ENCODE data around the gene CNTN5.

CNTN5 gene

DNA sequence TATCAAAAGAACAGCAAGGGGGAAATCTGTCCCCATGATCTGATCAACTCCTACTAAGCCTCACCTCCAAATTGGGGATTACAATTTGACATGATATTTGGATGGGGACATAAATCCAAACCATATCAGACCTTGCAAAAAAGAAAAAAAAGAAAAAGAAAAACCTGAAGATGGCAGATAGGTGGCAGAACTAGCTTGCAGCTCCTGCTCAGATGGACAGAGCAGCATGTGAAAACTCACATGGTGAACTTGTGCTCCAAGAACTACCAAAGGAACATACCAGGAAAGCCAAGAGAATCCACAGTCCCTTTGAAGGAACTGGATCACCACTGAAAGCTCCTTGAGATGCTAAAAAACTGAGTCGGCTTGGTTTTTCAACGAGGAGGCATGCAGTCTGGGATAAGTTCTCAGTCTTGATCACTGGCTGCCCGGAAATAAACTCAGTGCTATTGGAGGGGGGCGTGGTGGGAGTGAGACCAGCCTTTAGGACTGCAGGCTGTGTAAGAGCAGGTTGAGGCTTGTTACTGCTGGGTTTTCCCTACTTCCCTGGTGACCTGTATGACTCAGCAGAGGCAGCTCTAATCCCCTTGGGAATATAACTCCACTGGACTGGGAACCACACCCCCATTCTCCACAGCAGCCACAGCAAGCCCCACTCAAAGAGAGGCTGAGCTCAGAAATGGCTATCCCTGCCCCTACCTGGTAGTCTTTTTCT lies 1308.0 kb downstream of the CNTN5 start:
- no peak for DNase-seq (ENCODE audit: low read depth)

DNA sequence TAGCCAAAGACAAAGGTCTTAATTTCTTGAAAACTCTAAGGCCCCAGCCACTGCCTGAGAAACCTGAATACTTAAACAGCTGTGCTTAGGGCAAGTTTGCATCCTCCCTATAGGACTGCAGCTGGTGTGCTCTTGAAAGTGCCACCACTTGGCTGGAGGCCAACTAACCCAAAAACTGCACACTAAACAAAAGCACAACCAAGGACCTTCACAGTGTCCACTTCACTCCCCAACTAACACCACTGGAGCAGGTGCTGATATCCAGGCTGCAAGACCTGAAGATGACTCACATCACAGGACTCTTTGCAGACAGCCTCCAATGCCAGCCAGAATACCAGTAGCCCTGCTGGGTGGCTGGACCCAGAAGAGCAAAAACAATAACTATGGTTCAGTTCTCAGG lies 1308.6 kb downstream of the CNTN5 start:
- no peak for DNase-seq (ENCODE audit: low read depth)

DNA sequence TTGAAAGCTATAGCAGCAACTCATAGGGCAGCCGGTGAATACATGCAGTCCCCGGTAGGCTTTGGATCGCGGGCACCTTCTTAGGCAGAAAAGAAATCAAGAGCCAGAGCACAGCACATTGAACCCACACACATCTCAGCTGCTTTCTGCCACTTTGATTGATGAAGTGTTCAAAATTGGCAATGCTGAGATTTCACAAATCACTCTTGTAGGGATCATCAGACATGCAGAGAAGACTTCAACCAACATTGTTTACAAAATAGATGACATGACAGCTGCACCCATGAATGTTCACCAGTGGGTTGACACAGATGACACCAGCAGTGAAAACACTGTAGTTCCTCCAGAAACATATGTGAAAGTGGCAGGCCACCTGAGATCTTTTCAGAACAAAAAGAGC lies 1316.1 kb downstream of the CNTN5 start:
- DNase-seq (ENCODE audit: low read depth) = no peak

DNA sequence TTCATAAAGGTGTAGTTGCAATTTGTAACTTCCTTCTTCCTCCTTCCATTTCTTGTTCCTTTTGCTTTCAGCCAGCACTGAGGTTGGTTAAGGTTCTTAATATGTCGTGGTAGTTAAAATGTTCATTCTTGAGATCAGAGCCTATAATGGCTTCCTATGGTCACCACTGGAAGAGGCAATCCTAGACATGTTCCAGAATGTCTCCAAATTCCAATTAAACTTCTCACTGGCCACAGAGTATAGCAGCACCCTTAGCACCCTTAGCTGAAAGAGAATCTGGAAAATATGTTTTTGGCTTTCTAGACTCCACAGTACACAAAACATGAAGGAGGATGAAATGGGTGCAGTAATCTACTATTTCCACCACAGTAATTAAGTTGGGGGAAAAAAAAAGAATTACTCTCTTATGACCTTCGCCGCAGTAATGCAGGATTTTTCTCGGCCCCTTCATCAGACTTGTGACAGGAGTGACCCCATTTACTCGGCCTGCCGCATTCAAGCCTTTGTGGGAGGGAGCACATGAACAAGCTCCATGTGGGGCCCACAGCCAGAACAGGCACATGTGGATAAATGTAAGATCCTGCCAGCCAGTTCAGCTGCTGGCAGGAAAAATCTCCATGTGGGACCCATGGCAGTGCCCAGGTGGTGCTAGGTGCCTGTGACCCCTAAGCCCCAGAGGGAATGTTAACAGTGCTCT lies 1317.5 kb downstream of the CNTN5 start:
- DNase-seq (ENCODE audit: low read depth) = no peak

DNA sequence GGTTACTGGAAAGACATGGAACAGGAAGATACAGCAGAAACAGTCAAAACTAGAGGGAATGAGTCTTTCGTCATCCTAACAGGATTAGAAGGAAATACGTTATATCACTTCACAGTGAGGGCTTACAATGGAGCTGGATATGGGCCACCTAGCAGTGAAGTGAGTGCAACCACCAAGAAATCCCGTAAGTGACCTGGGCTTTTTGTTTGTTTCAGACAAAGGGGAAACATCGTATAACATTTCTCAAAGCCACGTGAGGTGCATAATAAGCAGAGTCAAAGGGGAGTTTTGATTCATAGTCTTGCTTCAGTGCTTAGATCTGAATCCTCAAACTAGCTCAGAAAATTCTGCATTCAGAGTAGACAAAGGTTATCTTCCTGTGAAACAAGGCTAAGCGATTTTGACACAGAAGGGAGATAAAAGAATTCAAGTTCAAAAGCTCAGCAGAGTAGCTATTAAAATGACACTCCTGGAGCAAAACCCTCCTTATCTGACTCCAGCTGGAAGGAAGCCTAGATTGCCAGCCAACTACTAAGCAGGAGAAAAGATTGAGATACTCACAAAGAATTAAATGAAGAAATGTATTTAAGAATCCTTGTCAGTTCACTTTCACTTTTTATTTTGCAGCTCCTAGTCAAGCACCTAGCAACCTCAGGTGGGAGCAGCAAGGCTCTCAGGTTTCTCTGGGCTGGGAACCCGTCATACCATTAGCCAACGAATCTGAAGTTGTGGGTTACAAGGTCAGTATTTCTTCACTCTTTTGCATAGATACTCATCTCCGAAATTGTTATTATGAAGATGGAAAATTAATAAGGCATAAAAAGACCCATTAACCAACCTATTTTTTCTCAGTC lies 1319.9 kb downstream of the CNTN5 start:
- DNase-seq (ENCODE audit: low read depth) = no peak

DNA sequence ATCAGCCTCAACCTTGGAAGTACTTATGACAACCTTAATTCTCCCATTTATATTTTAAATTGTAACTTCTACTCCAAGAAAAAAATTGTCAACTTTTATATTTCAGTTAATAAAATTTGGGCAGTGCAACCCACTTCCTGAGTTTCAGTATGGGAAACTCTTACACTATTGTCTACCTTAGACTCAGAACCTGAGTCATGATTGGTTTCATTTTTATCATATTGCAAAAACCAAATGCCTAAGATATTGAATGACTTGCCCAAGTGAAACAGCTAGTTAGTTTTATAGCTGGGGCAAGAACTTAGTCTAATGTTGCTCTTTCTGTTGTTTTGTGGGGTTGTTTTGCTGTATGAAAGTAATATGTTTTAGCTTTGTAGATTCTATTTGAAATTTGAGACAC lies 1332.3 kb downstream of the CNTN5 start:
- DNase-seq (ENCODE audit: low read depth) = no peak

DNA sequence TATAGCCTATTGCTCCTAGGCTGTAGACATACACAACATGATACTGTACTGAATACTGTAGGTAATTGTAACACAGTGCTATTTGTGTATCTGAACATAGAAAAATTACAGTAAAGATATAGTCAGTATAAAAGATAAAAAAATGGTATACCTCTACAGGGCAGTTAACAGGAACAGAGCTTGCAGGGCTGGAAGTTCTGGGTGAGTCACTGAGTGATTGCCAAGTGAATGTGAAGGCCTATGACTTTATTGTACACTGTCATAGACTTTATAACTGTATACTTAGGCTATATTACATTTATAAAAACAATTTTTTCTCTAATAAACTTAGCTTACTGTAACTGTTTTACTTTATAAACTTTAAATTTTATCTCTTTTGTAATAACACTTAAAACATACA lies 1334.0 kb downstream of the CNTN5 start:
- no peak for DNase-seq (ENCODE audit: low read depth)

DNA sequence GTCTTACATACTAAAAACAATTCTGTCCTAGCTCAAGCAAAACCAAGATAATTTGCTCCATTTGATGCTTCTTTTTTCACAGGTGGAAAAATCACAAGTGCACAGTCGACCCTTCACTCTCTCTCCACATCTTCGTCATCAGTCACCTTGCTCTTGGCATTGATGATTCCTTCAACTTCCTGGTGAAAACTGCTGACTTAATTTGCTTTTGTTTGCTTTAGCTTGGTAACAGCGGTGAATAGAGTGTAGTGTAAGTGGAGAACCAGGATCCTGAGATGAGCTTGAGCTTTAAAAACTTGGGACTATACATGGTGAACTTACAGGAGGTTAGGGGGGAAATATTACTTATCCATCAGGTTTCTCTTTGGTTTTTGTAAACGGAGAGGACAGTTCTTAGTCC lies 1335.3 kb downstream of the CNTN5 start:
- DNase-seq (ENCODE audit: low read depth) = no peak

DNA sequence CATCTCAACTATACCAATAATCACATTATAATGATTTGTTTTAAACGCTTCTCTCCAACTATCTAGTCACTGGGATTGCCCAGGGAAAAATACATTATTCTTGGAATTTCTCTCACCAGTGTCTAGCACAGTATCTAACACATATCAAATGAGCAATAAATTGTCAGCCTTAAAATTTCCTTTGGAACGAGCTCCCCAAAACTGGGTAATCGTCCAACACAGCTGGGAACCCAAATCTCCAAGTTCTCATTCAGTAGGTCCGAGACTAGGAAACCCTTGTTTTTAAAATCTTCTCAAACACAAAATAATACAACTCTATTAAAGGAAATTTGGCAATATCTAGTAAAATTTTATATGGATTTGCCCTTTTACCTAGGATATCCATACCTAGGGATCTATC lies 1338.5 kb downstream of the CNTN5 start:
- no peak for DNase-seq (ENCODE audit: low read depth)

DNA sequence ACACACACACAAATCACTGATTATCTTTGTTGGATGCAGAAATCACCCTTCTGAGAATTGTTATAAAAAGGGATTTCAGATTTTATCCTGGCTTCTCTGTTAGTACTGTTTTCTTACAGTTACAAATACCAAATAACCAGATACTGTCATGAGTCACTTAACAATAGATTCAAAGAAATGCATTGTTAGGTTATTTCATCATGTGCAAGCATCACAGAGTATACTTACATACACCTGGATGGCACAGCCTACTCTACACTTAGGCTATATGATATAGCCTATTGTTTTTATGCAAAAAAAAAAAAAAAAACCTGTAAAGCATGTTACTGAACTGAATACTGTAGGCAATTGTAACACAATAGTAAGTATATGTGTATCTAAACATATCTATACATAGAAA lies 1347.1 kb downstream of the CNTN5 start:
- no peak for DNase-seq (ENCODE audit: low read depth)

DNA sequence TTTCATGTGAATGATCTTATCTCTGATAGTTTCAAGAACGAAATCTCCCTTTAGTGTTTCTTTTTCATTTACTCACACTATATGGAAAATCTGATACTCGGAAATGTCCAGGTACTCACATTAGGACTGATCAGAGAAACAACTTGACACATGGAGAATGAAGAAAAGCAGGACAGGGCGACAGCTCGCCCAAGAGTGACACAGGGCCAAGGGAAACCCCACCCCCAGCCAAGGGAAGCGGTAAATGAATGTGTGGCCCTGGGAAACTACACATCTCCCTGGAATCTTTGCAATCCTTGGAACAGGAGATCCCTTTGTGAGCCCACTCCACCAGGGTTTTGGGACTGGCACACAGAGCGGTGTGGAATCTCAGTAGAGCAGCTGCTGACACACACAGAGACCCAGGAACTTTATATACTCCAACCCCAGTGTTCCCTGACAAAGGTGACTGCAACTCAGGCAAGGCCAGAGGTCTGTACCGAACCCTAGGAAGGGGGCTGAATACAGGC lies 1362.7 kb downstream of the CNTN5 start:
- no peak for DNase-seq (ENCODE audit: low read depth)

DNA sequence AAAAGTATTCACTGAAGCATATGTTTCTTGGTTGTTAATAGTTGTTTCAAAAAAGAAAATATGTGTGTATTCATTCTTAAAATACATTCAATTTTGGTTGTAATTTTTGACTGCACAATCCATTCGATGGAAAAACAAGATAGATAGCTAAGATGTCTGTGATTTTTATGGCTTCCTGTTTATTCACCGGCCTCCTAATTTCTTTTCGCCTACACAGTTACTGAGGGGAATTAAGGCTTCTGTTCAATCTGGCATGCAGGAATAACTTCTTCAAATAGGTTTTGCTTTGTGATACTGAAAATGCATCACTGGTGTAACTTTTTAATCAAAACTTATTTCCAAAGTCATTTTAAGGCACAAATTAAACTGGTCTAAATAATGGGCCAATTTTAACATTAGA lies 1375.5 kb downstream of the CNTN5 start:
- DNase-seq (ENCODE audit: low read depth) = no peak

DNA sequence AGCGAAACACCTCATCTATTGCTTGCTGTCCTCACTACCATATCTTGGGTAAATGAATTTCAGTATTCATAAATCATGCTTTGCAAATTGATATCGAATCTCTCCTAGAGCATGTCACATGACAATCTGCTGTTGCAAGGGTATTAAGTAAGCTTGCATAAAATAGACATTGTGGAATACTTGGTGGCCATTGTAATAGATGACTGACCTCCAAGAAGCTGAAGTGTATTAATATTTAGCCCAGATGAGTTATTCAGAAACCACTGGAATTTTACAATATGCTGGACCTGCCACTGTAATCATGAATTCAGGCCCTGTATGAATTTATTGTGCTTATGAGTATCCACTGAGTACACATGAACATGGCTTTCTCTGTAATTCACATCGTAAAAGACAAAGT lies 1376.7 kb downstream of the CNTN5 start:
- no peak for DNase-seq (ENCODE audit: low read depth)

DNA sequence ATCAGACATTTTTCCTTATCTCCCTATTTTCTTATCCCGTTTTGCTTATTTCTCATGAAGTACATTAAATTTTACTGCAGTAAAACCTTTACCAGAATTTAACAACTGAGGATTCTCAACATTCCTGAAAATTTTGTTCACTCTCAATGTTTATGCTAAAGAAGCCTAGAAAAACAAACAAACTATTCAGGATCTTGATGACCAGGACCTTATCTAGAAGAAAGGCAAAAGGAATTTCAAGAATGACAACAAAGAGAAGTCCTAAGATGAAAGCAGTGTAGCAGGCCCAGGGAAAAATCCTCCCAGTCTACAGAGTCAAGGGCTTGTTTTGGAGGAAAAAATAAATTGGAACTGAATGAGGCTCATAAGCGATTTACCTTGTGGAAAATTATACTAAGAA lies 1383.1 kb downstream of the CNTN5 start:
- DNase-seq (ENCODE audit: low read depth) = no peak

DNA sequence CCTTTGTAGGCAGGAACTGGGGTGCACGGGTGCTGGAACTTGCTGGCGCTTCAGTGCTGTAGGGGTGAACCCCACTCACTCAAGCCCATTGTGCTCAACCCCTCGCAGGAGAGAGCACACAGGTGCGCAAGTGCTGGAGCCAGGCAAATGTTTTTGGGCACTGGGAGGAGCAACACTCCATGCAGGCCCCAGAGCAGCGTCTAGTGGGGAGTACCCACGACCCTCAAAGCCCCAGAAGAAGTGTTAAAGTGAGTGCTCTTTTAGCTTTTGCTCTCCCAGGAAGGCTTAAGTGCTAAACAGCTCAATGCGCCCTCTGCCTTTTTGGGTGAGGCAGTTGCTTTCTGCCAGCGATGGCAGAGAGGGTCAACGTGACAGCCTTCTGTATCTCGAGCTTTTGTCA lies 1384.2 kb downstream of the CNTN5 start:
- no peak for DNase-seq (ENCODE audit: low read depth)

Data from stimulated activated CD8-positive, alpha-beta memory T cell treated with anti-CD3 and anti-CD28 coated beads, Interleukin-12 subunit alpha, Interleukin-12 subunit beta, amount 100 ng/mL, for 1 hour (primary cell).